Activated T-helper 1 cell treated with anti-CD3 and anti-CD28 coated beads, Interleukin-12 subunit alpha, Interleukin-12 subunit beta, Interleukin-2, Interleukin-4 antibody, amounts not matched to agents 30 ng/mL and 10 ng/mL and 1 ng/mL, durations not matched to agents 14 hours and 24 hours and 36 hours (primary cell): Measurements from ENCODE around the gene STK38. TPM values are rescaled to one million over a fixed set of nuclear protein-coding genes. Genes with fewer than 3 reads are reported as not detected.

Experiments
- DNase-seq: peaks from one replicate; pipeline ENCODE4 v3.0.0; 2021; ENCODE audit warnings: low spot score
- H3K27ac Mint-ChIP-seq: one replicate; pipeline ENCODE4 v1.8.0; 2021; ENCODE audit warnings: mild to moderate bottlenecking, mixed read lengths
- H3K27me3 Mint-ChIP-seq: one replicate; pipeline ENCODE4 v1.8.0; 2022; ENCODE audit warnings: mild to moderate bottlenecking, moderate library complexity, mixed read lengths; ENCODE audit not compliant: insufficient read depth
- H3K36me3 Mint-ChIP-seq: one replicate; pipeline ENCODE4 v1.8.0; 2021; ENCODE audit warnings: low read depth, mixed read lengths
- H3K4me1 Mint-ChIP-seq: one replicate; pipeline ENCODE4 v1.8.0; 2021; ENCODE audit warnings: low read depth, mixed read lengths
- H3K4me3 Mint-ChIP-seq: one replicate; pipeline ENCODE4 v1.8.0; 2021; ENCODE audit warnings: mild to moderate bottlenecking, moderate library complexity, mixed read lengths
- H3K9me3 Mint-ChIP-seq: one replicate; pipeline ENCODE4 v1.8.0; 2021; ENCODE audit warnings: mixed read lengths
- intact Hi-C: fragments of 100-400 bp; cut with micrococcal nuclease; formaldehyde crosslinking; loops from one replicate; pipeline ENCODE4 v1.15.1; 2024
- total RNA-seq: library from RNA; stranded (reverse); gene quantifications from 2 replicates; pipeline ENCODE4 v1.2.3, GENCODE V29; 2022

The STK38 gene
- total RNA-seq, 1 donor from 2014 or later, result 23.6 TPM

DNA sequence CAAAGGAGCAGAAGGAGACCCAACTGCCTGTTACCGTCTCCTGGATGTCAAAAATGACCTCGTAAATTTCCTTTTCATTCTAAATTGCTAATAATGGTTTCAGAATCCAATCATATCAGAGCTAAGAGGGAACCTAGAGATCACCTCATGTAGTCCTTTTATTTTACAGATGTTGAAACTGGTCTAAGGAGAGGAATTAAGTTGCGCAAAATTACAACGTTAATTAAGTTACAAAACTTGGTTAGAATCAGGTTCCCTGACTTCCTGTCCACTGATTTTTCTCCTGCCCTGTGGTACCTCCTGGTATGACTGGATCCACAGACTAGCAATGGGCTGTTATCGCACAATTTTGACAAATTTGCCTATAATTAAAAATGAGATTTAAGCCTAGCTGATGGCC, 9.0 kb upstream of the STK38 start:
- Mint-ChIP-seq H3K9me3 (no peaks in the 10 kb centered on the region), H3K27me3 (peaks cover 10% of the 10 kb centered on the region), H3K27ac (no peak overlapping the region), H3K4me3 (no peak overlapping the region), H3K36me3 (no peaks in the 10 kb centered on the region), H3K4me1 (no peaks in the 10 kb centered on the region)
- intact Hi-C loops, result no loop called here
- no peak for DNase-seq

DNA sequence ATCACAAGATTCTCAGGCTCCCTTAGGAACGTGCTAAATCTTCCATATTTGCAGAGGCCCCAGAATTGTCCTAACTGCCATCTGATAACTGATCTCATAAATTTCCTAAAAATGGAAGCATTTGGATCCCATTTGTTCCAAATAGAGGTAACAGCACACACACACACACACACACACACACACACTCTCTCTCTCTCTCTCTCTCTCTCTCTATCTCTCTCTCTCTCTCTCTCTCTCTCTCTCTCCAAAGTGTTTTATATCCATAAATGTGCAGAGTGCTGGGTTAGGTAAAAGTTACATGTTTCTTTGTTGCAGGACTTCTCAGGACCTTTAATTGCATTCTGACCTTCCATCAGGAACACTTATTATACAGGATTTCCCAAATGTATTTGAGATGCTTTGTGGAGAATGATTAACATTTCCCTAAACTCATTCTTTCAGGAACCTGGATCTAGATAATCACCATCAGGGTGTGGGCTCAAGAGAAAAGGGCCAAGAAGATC, 8.5 kb upstream of the STK38 start:
- H3K27ac Mint-ChIP-seq, result no peak overlapping the region
- DNase-seq, result no peak
- H3K4me3 Mint-ChIP-seq, result no peak overlapping the region

DNA sequence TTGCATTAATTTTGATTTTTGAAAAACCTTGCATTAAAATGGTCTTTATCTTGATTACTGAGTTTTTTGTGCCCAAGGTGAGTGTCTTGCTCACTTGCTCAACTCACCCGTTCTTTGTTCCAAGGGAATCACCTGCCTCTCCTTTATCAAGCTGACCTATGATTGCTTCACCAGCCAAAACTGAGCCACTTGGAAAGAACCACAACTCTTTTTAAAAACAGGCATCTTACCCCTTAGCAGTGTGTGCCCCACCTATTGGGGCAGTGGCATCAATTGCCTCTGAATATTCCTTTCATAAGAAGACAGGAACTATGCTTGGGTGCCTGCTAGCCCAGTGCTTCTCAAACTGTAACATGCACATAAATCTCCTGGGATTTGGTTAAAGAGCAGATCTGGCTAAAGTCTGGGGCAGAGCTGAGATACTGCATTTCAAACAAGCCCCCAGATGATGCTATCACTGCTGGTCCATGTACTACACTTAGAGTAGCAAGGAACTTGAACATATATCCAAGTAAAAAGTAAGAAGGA, 3.3 kb upstream of the STK38 start:
- Mint-ChIP-seq H3K27me3 (no peaks in the 10 kb centered on the region), H3K27ac (no peak overlapping the region), H3K4me1 (peaks cover 30% of the 10 kb centered on the region), H3K4me3 (no peak overlapping the region), H3K9me3 (no peaks in the 10 kb centered on the region), H3K36me3 (no peaks in the 10 kb centered on the region)
- intact Hi-C loops, result no loop called here
- no peak for DNase-seq

More for the DNA sequence above, 8.5 kb upstream of the STK38 start:
- no peaks in the 10 kb centered on the region for H3K36me3 Mint-ChIP-seq
- peaks cover 7% of the 10 kb centered on the region for H3K27me3 Mint-ChIP-seq
- intact Hi-C loops, result no loop called here
- H3K4me1 Mint-ChIP-seq, result no peaks in the 10 kb centered on the region
- no peaks in the 10 kb centered on the region for H3K9me3 Mint-ChIP-seq

DNA sequence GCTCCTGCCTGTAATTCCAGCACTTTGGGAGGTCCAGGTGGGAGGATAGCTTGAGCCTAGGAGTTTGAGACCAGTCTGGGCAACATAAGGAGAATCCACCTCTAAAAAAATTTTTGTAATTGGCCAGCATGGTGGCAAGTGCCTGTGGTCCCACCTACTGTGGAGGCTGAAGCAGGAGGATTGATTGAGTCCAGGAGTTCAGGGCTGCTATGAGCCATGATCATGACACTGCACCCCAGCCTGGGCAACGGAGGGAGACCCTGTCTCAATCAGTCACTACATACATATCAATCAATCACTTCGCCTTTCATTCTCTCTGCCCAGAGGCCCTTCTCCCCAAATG, 1.1 kb upstream of the STK38 start:
- no peaks in the 10 kb centered on the region for H3K9me3 Mint-ChIP-seq
- intact Hi-C loops, result loop anchor here (5.0 to 10.0 kb wide), 2 partner anchors 209 to 424 kb away; no protein-coding TSS in a partner anchor
- H3K4me3 Mint-ChIP-seq, result peak overlapping the region; percentile 41
- peaks cover 48% of the 10 kb centered on the region for H3K4me1 Mint-ChIP-seq
- H3K27me3 Mint-ChIP-seq, result no peaks in the 10 kb centered on the region
- H3K36me3 Mint-ChIP-seq, result peaks cover 5% of the 10 kb centered on the region
- peak overlapping the region; percentile 32 for H3K27ac Mint-ChIP-seq
- DNase-seq, result no peak

GRCh38 chr6:36547646-36548400, 544 bp upstream of the STK38 start:
- peaks cover 2% of the 10 kb centered on the region for H3K27me3 Mint-ChIP-seq
- H3K36me3 Mint-ChIP-seq, result peaks cover 7% of the 10 kb centered on the region
- H3K27ac Mint-ChIP-seq, result peak overlapping the region; percentile 87
- H3K4me3 Mint-ChIP-seq, result peak overlapping the region; percentile 95
- H3K9me3 Mint-ChIP-seq, result no peaks in the 10 kb centered on the region
- intact Hi-C loops, result loop anchor here (1.0 to 10.0 kb wide), 5 partner anchors 46 to 423 kb away; partner anchors contain the start of genes CDKN1A and SRSF3
- H3K4me1 Mint-ChIP-seq, result peaks cover 50% of the 10 kb centered on the region
- DNase-seq, result no peak

DNA sequence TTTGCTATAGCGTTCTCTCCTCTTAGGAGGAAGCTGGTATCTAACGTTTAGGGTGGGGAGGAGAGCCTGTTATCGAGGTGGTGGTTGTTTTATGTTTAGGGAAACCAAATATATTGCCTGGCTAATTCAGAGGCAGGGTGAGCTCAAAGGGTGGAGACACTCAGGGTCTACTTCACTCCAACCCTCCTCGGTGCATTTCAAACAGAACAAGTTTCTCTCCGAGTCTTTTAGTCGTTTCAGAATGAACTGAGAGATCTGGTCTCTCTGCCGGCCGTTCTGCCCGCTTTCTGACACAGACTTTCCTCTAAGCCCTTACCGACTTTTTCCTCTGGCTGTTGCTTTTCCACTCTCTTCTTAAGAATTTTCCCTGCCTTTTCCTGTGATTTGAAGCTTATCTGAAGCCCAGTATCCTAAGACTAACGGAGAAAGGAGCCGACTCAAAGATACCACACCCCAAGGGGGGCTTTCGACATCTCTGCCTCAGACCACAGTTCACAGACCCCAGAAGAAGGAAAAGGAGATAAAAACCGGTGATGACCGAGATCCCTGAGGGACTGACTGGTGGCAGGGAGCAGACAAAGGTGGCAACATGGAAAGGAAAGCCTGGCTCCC, 865 bp downstream of the STK38 start:
- intact Hi-C loops, result loop anchor here (1.0 to 10.0 kb wide), 4 partner anchors 105 to 422 kb away; partner anchors contain the start of gene CDKN1A
- peak overlapping the region; percentile 92 for H3K27ac Mint-ChIP-seq
- peaks cover 7% of the 10 kb centered on the region for H3K36me3 Mint-ChIP-seq
- no peaks in the 10 kb centered on the region for H3K9me3 Mint-ChIP-seq
- peaks cover 56% of the 10 kb centered on the region for H3K4me1 Mint-ChIP-seq
- H3K4me3 Mint-ChIP-seq, result peak overlapping the region; percentile 95
- H3K27me3 Mint-ChIP-seq, result peaks cover 2% of the 10 kb centered on the region
- DNase-seq, result no peak

DNA sequence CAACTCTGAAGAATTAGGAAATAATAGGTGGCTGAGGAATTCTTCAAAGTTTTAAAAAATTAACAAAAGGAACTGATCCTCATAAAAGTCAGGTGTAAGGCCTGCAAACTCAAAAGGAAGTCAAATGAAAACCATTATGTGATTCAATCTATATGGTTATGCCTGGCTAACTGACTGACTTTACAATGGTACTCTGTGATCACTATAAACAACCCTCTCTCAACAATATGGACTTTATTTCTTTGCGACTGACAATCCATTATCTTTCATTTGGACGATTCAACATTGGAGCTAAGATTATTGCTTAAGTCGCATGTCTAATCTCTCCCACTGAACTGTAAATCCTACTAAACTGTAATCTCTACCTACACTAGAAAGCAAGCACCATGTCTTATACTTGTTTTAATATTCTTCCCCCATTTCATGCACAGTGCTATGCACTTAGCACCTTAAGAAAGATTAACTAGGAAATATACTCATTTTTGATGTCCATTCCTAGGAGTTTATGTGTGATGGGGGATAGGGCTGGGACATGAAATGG, 1.4 kb downstream of the STK38 start:
- no peak for DNase-seq
- H3K9me3 Mint-ChIP-seq, result no peaks in the 10 kb centered on the region
- peaks cover 62% of the 10 kb centered on the region for H3K4me1 Mint-ChIP-seq
- intact Hi-C loops, result loop anchor here (1.0 to 10.0 kb wide), 4 partner anchors 105 to 421 kb away; partner anchors contain the start of gene CDKN1A
- H3K4me3 Mint-ChIP-seq, result peak overlapping the region; percentile 95
- H3K27ac Mint-ChIP-seq, result peak overlapping the region; percentile 92
- peaks cover 7% of the 10 kb centered on the region for H3K36me3 Mint-ChIP-seq
- H3K27me3 Mint-ChIP-seq, result peaks cover 2% of the 10 kb centered on the region

DNA sequence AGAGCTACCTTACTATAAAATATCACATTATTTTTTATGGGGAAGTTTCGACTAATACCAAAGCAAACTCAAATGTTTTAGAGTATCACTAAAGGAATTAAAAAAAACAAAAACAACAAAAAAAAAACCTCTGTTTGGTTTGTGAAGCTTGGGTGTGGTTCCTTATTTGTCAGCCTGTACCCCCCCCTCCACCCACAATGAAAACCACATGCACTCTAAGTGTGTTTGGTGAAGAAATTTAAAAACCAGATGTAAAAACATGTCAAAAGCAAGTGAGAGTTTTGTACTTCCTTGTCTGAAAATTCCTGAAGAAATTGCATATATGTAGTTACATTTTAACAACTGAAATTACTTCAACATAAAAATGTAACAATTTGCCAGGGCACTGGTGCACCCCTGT, 3.1 kb downstream of the STK38 start:
- peak overlapping the region; percentile 82 for H3K27ac Mint-ChIP-seq
- H3K4me3 Mint-ChIP-seq, result peak overlapping the region; percentile 85
- H3K27me3 Mint-ChIP-seq, result peaks cover 2% of the 10 kb centered on the region
- H3K9me3 Mint-ChIP-seq, result no peaks in the 10 kb centered on the region
- peak; percentile 51 for DNase-seq
- H3K36me3 Mint-ChIP-seq, result peaks cover 16% of the 10 kb centered on the region
- intact Hi-C loops, result loop anchor here (10.0 kb wide), 1 partner anchor 419 kb away; no protein-coding TSS in a partner anchor
- H3K4me1 Mint-ChIP-seq, result peaks cover 73% of the 10 kb centered on the region

- Mint-ChIP-seq H3K4me3 (peak overlapping the region; percentile 26), H3K9me3 (no peaks in the 10 kb centered on the region), H3K36me3 (peaks cover 23% of the 10 kb centered on the region), H3K27me3 (peaks cover 2% of the 10 kb centered on the region), H3K4me1 (peaks cover 60% of the 10 kb centered on the region), H3K27ac (peak overlapping the region; percentile 70)
- intact Hi-C loops, result loop anchor here (10.0 kb wide), 1 partner anchor 417 kb away; no protein-coding TSS in a partner anchor
- no peak for DNase-seq
Observed at GRCh38 chr6:36542041-36542440, 5.2 kb downstream of the STK38 start.

DNA sequence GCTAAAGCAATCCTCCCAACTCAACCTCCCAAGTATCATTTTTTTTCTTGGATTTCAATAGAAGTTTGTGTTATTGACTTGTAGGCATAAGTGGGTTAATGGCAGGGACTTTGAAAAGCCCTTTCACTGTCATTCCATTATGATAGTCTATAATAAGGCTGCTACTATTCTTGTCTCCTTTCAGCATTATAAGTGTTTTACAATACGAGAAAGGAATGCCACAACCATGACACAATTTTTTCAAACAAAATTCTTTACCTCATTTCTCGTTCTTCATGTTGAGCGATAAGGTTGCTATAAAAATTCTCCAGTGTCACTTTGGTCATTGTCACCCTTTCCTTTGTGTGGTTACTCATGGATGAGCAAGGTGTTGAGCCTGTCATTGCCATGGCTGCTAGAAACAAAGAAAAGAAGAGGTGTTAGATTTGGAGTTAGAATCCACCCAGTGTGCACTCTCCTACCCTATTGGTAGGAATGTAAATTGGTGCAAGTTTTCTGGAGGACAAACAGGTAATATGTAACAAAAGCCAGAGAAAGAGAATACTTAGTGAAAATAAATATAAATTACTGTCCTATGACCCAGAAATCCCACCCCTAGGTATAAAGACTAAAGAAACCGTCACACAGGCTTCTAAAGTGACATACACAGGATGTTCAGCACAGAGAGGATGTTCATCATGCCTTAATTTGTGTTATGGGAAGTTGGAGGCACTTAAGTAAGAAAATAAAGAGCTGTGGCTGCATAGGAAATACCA, 7.3 kb downstream of the STK38 start:
- Mint-ChIP-seq H3K36me3 (peaks cover 33% of the 10 kb centered on the region), H3K4me1 (peaks cover 60% of the 10 kb centered on the region), H3K27ac (peak overlapping the region; percentile 89), H3K4me3 (peak overlapping the region; percentile 16), H3K9me3 (no peaks in the 10 kb centered on the region), H3K27me3 (peaks cover 2% of the 10 kb centered on the region)
- DNase-seq, result no peak
- intact Hi-C loops, result loop anchor here (10.0 kb wide), 1 partner anchor 415 kb away; no protein-coding TSS in a partner anchor

GRCh38 chr6:36536873-36537547, 10.3 kb downstream of the STK38 start:
- no peak overlapping the region for H3K4me3 Mint-ChIP-seq
- H3K36me3 Mint-ChIP-seq, result peaks cover 42% of the 10 kb centered on the region
- no peaks in the 10 kb centered on the region for H3K27me3 Mint-ChIP-seq
- H3K9me3 Mint-ChIP-seq, result no peaks in the 10 kb centered on the region
- intact Hi-C loops, result no loop called here
- peaks cover 56% of the 10 kb centered on the region for H3K4me1 Mint-ChIP-seq
- peak overlapping the region; percentile 31 for H3K27ac Mint-ChIP-seq
- no peak for DNase-seq

GRCh38 chr6:36533321-36533720, 14.0 kb downstream of the STK38 start:
- H3K27me3 Mint-ChIP-seq, result no peaks in the 10 kb centered on the region
- H3K9me3 Mint-ChIP-seq, result no peaks in the 10 kb centered on the region
- peaks cover 36% of the 10 kb centered on the region for H3K36me3 Mint-ChIP-seq
- intact Hi-C loops, result no loop called here
- H3K4me3 Mint-ChIP-seq, result no peak overlapping the region
- H3K27ac Mint-ChIP-seq, result no peak overlapping the region
- H3K4me1 Mint-ChIP-seq, result peaks cover 46% of the 10 kb centered on the region
- DNase-seq, result no peak
